HEK293 (cell line): ENCODE results near the gene FGF22.

Experiments used
- CTCF ChIA-PET: fragments of 350-600 bp; formaldehyde crosslinking; extraction: SDS; loops from one replicate; lab custom pipeline; 2021; ENCODE audit warnings: antibody characterized with exemption; lab: Yijun Ruan, JAX
- POLR2A ChIA-PET: fragments of 300-600 bp; formaldehyde crosslinking; extraction: SDS; loops from one replicate; lab custom pipeline; 2020; ENCODE audit warnings: antibody characterized with exemption, inconsistent platforms; lab: Yijun Ruan, JAX
- H3K27ac ChIP-seq: fragments of 200-500 bp; sonication (Bioruptor generic); 2 replicates; pipeline ENCODE4 v1.5.1; 2014; ENCODE audit warnings: low read depth, low read length, control low read depth, inconsistent platforms; ENCODE audit errors: extremely low read depth
- H3K36me3 ChIP-seq, 2 experiments: fragments of 200-500 bp in 1 of 2; sonication (Bioruptor generic) in 1 of 2; 1 replicate in 1 of 2; 2 replicates in 1 of 2; pipeline ENCODE4 v1.5.1; 2014 to 2017; ENCODE audit warnings: inconsistent platforms in 2 of 2, low read length in 2 of 2; ENCODE audit not compliant: control insufficient read depth in 2 of 2, insufficient read depth in 1 of 2
- H3K4me1 ChIP-seq: fragments of 200-500 bp; sonication (Bioruptor generic); 2 replicates; pipeline ENCODE4 v1.5.1; 2014; ENCODE audit warnings: mild to moderate bottlenecking, low read length, inconsistent platforms; ENCODE audit not compliant: control insufficient read depth, insufficient read depth
- H3K4me3 ChIP-seq: 2 replicates; pipeline ENCODE4 v1.5.1; 2011; ENCODE audit warnings: low read depth, mild to moderate bottlenecking, control low read depth, low read length, moderate library complexity
- H3K9me3 ChIP-seq: fragments of 200-500 bp; sonication (Bioruptor generic); 2 replicates; pipeline ENCODE4 v1.5.1; 2014; ENCODE audit warnings: low read depth, low read length, inconsistent platforms; ENCODE audit not compliant: control insufficient read depth, insufficient read depth
- EGR2 ChIP-seq: fragments of 450-650 bp; formaldehyde crosslinking; IDR thresholded peaks from 2 replicates; pipeline ENCODE4 v1.5.1; 2016; ENCODE audit warnings: low read depth, missing biosample characterization, missing genetic modification characterization
- HOXA7 ChIP-seq: sonication (generic); formaldehyde crosslinking; IDR thresholded peaks from 2 replicates; pipeline ENCODE4 v1.8.1; 2022; ENCODE audit warnings: missing genetic modification reagents, borderline replicate concordance
- PRDM2 ChIP-seq: fragments of 450-650 bp; formaldehyde crosslinking; IDR thresholded peaks from 2 replicates; pipeline ENCODE4 v1.5.1; 2016; ENCODE audit warnings: missing biosample characterization, missing genetic modification characterization, borderline replicate concordance
- TRIM28 ChIP-seq: IDR thresholded peaks from 2 replicates; pipeline ENCODE4 v1.6.1; 2011; ENCODE audit warnings: low read length, control low read depth, borderline replicate concordance
- ZBTB1 ChIP-seq: fragments of 450-650 bp; formaldehyde crosslinking; IDR thresholded peaks from 2 replicates; pipeline ENCODE4 v1.5.1; 2016; ENCODE audit warnings: missing biosample characterization, missing genetic modification characterization
- ZFP41 ChIP-seq: fragments of 450-650 bp; formaldehyde crosslinking; IDR thresholded peaks from 2 replicates; pipeline ENCODE4 v1.5.1; 2016; ENCODE audit warnings: missing biosample characterization, missing genetic modification characterization, borderline replicate concordance
- ZNF169 ChIP-seq: fragments of 450-650 bp; formaldehyde crosslinking; IDR thresholded peaks from 2 replicates; pipeline ENCODE4 v1.5.1; 2016; ENCODE audit warnings: missing biosample characterization, missing genetic modification characterization
- ZNF174 ChIP-seq: fragments of 450-650 bp; formaldehyde crosslinking; IDR thresholded peaks from 2 replicates; pipeline ENCODE4 v1.5.0; 2017; ENCODE audit warnings: missing biosample characterization, mild to moderate bottlenecking, missing genetic modification characterization
- ZNF37A ChIP-seq: fragments of 450-650 bp; IDR thresholded peaks from 2 replicates; pipeline ENCODE4 v1.5.1; 2018; ENCODE audit warnings: missing biosample characterization, missing genetic modification characterization
- ZNF626 ChIP-seq: fragments of 450-650 bp; sonication (Bioruptor Pico); formaldehyde crosslinking; IDR thresholded peaks from 2 replicates; pipeline ENCODE4 v1.5.1; 2018; ENCODE audit warnings: missing biosample characterization, missing genetic modification characterization, inconsistent platforms
- ZSCAN23 ChIP-seq: fragments of 450-650 bp; formaldehyde crosslinking; IDR thresholded peaks from 2 replicates; pipeline ENCODE4 v1.5.1; 2016; ENCODE audit warnings: missing biosample characterization, missing genetic modification characterization
- TF ChIP-seq, protein P1 (sequence below): fragments of 450-650 bp; formaldehyde crosslinking; conservative IDR thresholded peaks from 2 replicates; pipeline ENCODE4 v1.5.1; 2016; ENCODE audit warnings: low read depth, missing biosample characterization, missing genetic modification characterization
- TF ChIP-seq, protein P2 (sequence below): fragments of 450-650 bp; formaldehyde crosslinking; IDR thresholded peaks from 2 replicates; pipeline ENCODE4 v1.5.1; 2017; ENCODE audit warnings: missing biosample characterization, missing genetic modification characterization

Gene FGF22

GRCh38 chr19:644789-645188 lies 5.1 kb downstream of the FGF22 start (continued):
- no peak for TF ChIP-seq PRDM2 (tag by site-specific recombination)
- TF ChIP-seq ZNF174 = no peak
- TF ChIP-seq, protein P1, sequence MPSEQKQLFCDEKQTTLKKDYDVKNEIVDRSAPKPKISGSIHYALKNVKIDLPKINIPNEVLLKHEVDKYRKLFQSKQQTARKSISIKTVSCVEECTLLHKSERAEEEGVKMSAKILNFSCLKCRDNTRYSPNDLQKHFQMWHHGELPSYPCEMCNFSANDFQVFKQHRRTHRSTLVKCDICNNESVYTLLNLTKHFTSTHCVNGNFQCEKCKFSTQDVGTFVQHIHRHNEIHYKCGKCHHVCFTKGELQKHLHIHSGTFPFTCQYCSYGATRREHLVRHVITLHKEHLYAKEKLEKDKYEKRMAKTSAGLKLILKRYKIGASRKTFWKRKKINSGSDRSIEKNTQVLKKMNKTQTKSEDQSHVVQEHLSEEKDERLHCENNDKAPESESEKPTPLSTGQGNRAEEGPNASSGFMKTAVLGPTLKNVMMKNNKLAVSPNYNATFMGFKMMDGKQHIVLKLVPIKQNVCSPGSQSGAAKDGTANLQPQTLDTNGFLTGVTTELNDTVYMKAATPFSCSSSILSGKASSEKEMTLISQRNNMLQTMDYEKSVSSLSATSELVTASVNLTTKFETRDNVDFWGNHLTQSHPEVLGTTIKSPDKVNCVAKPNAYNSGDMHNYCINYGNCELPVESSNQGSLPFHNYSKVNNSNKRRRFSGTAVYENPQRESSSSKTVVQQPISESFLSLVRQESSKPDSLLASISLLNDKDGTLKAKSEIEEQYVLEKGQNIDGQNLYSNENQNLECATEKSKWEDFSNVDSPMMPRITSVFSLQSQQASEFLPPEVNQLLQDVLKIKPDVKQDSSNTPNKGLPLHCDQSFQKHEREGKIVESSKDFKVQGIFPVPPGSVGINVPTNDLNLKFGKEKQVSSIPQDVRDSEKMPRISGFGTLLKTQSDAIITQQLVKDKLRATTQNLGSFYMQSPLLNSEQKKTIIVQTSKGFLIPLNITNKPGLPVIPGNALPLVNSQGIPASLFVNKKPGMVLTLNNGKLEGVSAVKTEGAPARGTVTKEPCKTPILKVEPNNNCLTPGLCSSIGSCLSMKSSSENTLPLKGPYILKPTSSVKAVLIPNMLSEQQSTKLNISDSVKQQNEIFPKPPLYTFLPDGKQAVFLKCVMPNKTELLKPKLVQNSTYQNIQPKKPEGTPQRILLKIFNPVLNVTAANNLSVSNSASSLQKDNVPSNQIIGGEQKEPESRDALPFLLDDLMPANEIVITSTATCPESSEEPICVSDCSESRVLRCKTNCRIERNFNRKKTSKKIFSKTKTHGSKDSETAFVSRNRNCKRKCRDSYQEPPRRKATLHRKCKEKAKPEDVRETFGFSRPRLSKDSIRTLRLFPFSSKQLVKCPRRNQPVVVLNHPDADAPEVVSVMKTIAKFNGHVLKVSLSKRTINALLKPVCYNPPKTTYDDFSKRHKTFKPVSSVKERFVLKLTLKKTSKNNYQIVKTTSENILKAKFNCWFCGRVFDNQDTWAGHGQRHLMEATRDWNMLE = no peak
- no peak for TF ChIP-seq TRIM28
- no peak for TF ChIP-seq ZNF169 (tag by site-specific recombination)
- TF ChIP-seq ZNF37A (tag by site-specific recombination) = no peak
- no peak for TF ChIP-seq EGR2 (tag by site-specific recombination)
- TF ChIP-seq HOXA7 (CRISPR knock-in tag) = no peak
- TF ChIP-seq ZSCAN23 (tag by site-specific recombination) = no peak

GRCh38 chr19:645912-646778 lies 6.5 kb downstream of the FGF22 start:
- peaks cover 5 to 51% of the 10 kb centered on the region in 2 experiments; a peak in 2 of 3 replicates for H3K36me3 ChIP-seq
- H3K4me1 ChIP-seq = no peaks in the 10 kb centered on the region
- H3K9me3 ChIP-seq = no peaks in the 10 kb centered on the region
- TF ChIP-seq ZNF626 (tag by site-specific recombination) (no peak), ZBTB1 (tag by site-specific recombination) (no peak), ZFP41 (no peak)
- TF ChIP-seq, protein P2, sequence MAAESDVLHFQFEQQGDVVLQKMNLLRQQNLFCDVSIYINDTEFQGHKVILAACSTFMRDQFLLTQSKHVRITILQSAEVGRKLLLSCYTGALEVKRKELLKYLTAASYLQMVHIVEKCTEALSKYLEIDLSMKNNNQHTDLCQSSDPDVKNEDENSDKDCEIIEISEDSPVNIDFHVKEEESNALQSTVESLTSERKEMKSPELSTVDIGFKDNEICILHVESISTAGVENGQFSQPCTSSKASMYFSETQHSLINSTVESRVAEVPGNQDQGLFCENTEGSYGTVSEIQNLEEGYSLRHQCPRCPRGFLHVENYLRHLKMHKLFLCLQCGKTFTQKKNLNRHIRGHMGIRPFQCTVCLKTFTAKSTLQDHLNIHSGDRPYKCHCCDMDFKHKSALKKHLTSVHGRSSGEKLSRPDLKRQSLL = peak; percentile 44; the same call in 1 of the 2 replicates
- ChIA-PET POLR2A (interaction anchor here (0.8 kb wide), 1 partner anchor 17 kb away, joined by 3 read pairs; no protein-coding TSS in a partner anchor), CTCF (no interaction called here)
- H3K27ac ChIP-seq = no peak overlapping the region
- H3K4me3 ChIP-seq = no peak overlapping the region
